Esophagus muscularis mucosa (tissue), 4 donors: ENCODE results near the gene COL8A2. TPM values are rescaled to one million over a fixed set of nuclear protein-coding genes. Genes with fewer than 3 reads are reported as not detected.
A peak's percentile ranks its signal among the peaks of the same experiment; 100 is the strongest.

ENCODE experiments used
- DNase-seq: peaks from one replicate; pipeline ENCODE4 v3.0.0-alpha.2; 2017; ENCODE audit errors: extremely low spot score
- H3K27ac ChIP-seq, 4 donors: fragments of 200-600 bp; sonication (generic); replicated peaks in 1 of 4; 1 replicate in 3 of 4; 2 replicates in 1 of 4; pipeline ENCODE4 v1.5.1; 2016 to 2019; ENCODE audit warnings: mild to moderate bottlenecking in 1 of 4
- H3K27me3 ChIP-seq, 4 donors: fragments of 200-600 bp; sonication (generic); one replicate each; pipeline versions ENCODE4 v1.5.1 to v1.6.0; 2016 to 2019
- H3K36me3 ChIP-seq, 4 donors: fragments of 200-600 bp; sonication (generic); one replicate each; pipeline ENCODE4 v1.5.1; 2016 to 2019
- H3K4me1 ChIP-seq, 4 donors: fragments of 200-600 bp; sonication (generic); one replicate each; pipeline ENCODE4 v1.5.1; 2016 to 2019
- H3K4me3 ChIP-seq, 4 donors: fragments of 200-600 bp; sonication (generic); 1 replicate in 2 of 4; 2 replicates in 2 of 4; pipeline ENCODE4 v1.5.1; 2016 to 2019; ENCODE audit warnings: mild to moderate bottlenecking in 4 of 4, moderate library complexity in 1 of 4
- H3K9me3 ChIP-seq, 4 donors: fragments of 200-600 bp; sonication (generic); 1 replicate in 3 of 4; 2 replicates in 1 of 4; pipeline ENCODE4 v1.5.1; 2016 to 2019
- CTCF ChIP-seq, 3 experiments: fragments of 200-600 bp in 2 of 3; fragments of 450-650 bp in 1 of 3; sonication (generic) in 2 of 3; IDR thresholded peaks; one replicate each; pipeline ENCODE4 v1.5.1; 2017 to 2019; ENCODE audit warnings: antibody characterized with exemption in 3 of 3, mild to moderate bottlenecking in 2 of 3, moderate library complexity in 1 of 3
- EP300 ChIP-seq: sonication (generic); formaldehyde crosslinking; IDR thresholded peaks from one replicate; pipeline ENCODE4 v1.6.1; 2017; ENCODE audit warnings: antibody characterized with exemption
- POLR2A ChIP-seq: fragments of 450-650 bp; IDR thresholded peaks from one replicate; pipeline ENCODE4 v1.6.1; 2017; ENCODE audit warnings: antibody characterized with exemption, moderate library complexity, mild to moderate bottlenecking, low read depth
- POLR2AphosphoS5 ChIP-seq, 2 donors: sonication (generic); formaldehyde crosslinking; IDR thresholded peaks; one replicate each; pipeline ENCODE4 v1.6.1; 2017; ENCODE audit warnings: antibody characterized with exemption in 2 of 2
- WGBS: methylation state at CpG from one replicate; pipeline ENCODE4 v1.1.5; 2018; 5-methylcytosine and 5-hydroxymethylcytosine counted together
- intact Hi-C: fragments of 100-400 bp; cut with DNase I; formaldehyde crosslinking; loops from one replicate; pipeline ENCODE4 v1.15.1; 2023
- total RNA-seq, 4 donors: library from RNA; depleted of rRNA; stranded (reverse); fragments of >200 nt; gene quantifications; one replicate each; pipeline versions ENCODE4 v1.1.0 to v1.2.1, GENCODE V29; 2016

COL8A2 gene
- total RNA-seq, 4 donors from 2014 or later: 20.7 to 57.4 (median 34.7) TPM

GRCh38 chr1:36164361-36164760, 39.3 kb upstream of the COL8A2 start:
- intact Hi-C loops: no loop called here
- TF ChIP-seq POLR2AphosphoS5 (IDR thresholded peaks at IDR 0.05): no peak
- TF ChIP-seq POLR2A: no peak
- TF ChIP-seq EP300: no peak
- no peak for TF ChIP-seq CTCF (IDR thresholded peaks at IDR 0.05)
- Histone ChIP-seq H3K27me3 (no peaks in the 10 kb centered on the region), H3K9me3 (no peaks in the 10 kb centered on the region), H3K4me1 (peaks cover 99% of the 10 kb centered on the region in 4 donors), H3K36me3 (peaks cover 0 to 24% (median 6%) of the 10 kb centered on the region in 4 donors), H3K4me3 (no peak overlapping the region), H3K27ac (peak overlapping the region; percentile 6 to 99 (median 74))
- WGBS: 79% methylated on average over 2 of the region's 2 CpGs
- DNase-seq: no peak

GRCh38 chr1:36163426-36163825, 38.4 kb upstream of the COL8A2 start:
- H3K27me3 ChIP-seq: no peaks in the 10 kb centered on the region
- H3K4me3 ChIP-seq: no peak overlapping the region
- intact Hi-C loops: no loop called here
- peaks cover 99% of the 10 kb centered on the region in 4 donors for H3K4me1 ChIP-seq
- TF ChIP-seq CTCF (IDR thresholded peaks at IDR 0.05) (no peak), POLR2A (no peak), POLR2AphosphoS5 (IDR thresholded peaks at IDR 0.05) (no peak), EP300 (no peak)
- no peaks in the 10 kb centered on the region for H3K9me3 ChIP-seq
- DNase-seq: no peak
- peak overlapping the region; percentile 97 to 99 (median 98) for H3K27ac ChIP-seq
- H3K36me3 ChIP-seq: peaks cover 0 to 32% (median 6%) of the 10 kb centered on the region in 4 donors

- DNase-seq: no peak
- Histone ChIP-seq H3K27ac (peak overlapping the region; percentile 97 to 99 (median 98)), H3K4me1 (peaks cover 99% of the 10 kb centered on the region in 4 donors), H3K27me3 (no peaks in the 10 kb centered on the region), H3K36me3 (peaks cover 0 to 33% (median 4%) of the 10 kb centered on the region in 4 donors), H3K9me3 (no peaks in the 10 kb centered on the region), H3K4me3 (peak overlapping the region in 1 of 4 donors; percentile 47)
- intact Hi-C loops: no loop called here
- TF ChIP-seq EP300 (no peak), CTCF (IDR thresholded peaks at IDR 0.05) (no peak), POLR2A (no peak), POLR2AphosphoS5 (IDR thresholded peaks at IDR 0.05) (no peak)
- 44% methylated on average over 1 of the region's 1 CpG for WGBS
Observed at GRCh38 chr1:36162680-36163239, 37.7 kb upstream of the COL8A2 start.

- WGBS: 17% methylated on average over 12 of the region's 14 CpGs
- Histone ChIP-seq H3K9me3 (no peaks in the 10 kb centered on the region), H3K4me1 (peaks cover 93 to 99% (median 96%) of the 10 kb centered on the region in 4 donors), H3K27me3 (no peaks in the 10 kb centered on the region), H3K27ac (peak overlapping the region; percentile 97 to 99 (median 98)), H3K36me3 (peaks cover 0 to 25% (median 0%) of the 10 kb centered on the region in 4 donors), H3K4me3 (peak overlapping the region; percentile 45 to 97 (median 54))
- TF ChIP-seq POLR2A (no peak), CTCF (IDR thresholded peaks at IDR 0.05) (no peak), POLR2AphosphoS5 (IDR thresholded peaks at IDR 0.05) (no peak), EP300 (no peak)
- no peak for DNase-seq
- intact Hi-C loops: no loop called here
Observed at GRCh38 chr1:36161641-36162531, 36.9 kb upstream of the COL8A2 start.
